ENCODE measurements around the gene MRPL49.
"Not testable (repeated sequence)": the region's sequence is repeated elsewhere in the genome, so short reads cannot be mapped to it uniquely, and the experiment has no call there.

MRPL49 gene

GRCh38 chr11:65132988-65133700 is 11.0 kb downstream of the MRPL49 start:
- DNase-seq (ENCODE audit: low read depth in 2 of 2, low spot score in 1 of 2), result no peak

DNA sequence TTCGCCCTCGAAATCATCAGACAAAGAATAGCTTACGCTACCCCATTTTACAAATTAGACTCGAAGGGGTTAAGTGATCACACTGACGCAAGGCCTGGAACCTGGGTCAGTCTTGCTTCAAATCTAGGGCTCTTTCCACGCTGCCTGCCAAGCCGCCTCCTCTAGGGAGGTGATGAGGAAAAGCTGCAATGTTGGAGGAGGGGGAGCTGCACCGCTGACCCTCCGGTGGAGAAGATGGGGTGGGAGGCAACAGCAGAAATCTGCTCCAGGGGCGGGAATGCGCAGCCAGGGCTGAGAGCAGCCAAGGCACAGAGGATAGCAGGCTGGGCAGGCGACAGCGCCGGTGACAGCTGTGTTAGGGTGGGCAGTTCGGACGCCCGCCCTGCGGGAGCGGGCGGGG is 11.6 kb downstream of the MRPL49 start:
- DNase-seq (ENCODE audit: low read depth in 2 of 2, low spot score in 1 of 2), result no peak

- DNase-seq (ENCODE audit: low read depth in 2 of 2, low spot score in 1 of 2), result peak; percentile 79 to 85
These were observed 12.3 kb downstream of the MRPL49 start, which contains the start of gene SYVN1 for GRCh38 chr11:65134240-65134951. SYVN1 (minus strand) TSS chr11:65134519; CDS start chr11:65133601, 918 bp downstream.

GRCh38 chr11:65134952-65135632 is 13.0 kb downstream of the MRPL49 start:
- DNase-seq (ENCODE audit: low read depth in 2 of 2, low spot score in 1 of 2), result peak in 1 of 2 donors; percentile 65

DNA sequence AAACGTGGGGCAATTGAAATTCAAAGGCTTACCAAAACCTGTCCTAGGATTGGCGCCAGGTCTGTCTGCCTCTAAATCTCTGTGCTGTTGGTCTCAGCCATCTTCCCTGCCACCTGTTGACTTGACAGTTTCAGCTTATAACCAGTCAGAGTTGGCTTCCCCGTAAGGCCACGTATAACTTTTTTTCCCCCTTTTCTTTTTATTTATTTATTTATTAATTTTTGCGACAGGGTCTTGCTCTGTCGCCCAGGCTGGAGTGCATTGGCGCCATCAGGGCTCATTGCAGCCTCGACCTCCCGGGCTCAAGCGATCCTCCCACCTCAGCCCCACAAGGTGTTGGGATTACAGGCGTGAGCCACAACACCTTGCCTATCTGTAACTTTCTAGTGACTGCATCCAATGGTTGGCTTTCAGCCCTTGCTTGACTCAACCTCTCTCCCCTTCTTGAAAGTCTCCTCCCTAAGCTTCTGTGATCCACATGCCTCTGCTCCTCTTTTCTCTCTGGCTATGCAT is 13.6 kb downstream of the MRPL49 start:
- DNase-seq (ENCODE audit: low read depth in 2 of 2, low spot score in 1 of 2), result no peak

DNA sequence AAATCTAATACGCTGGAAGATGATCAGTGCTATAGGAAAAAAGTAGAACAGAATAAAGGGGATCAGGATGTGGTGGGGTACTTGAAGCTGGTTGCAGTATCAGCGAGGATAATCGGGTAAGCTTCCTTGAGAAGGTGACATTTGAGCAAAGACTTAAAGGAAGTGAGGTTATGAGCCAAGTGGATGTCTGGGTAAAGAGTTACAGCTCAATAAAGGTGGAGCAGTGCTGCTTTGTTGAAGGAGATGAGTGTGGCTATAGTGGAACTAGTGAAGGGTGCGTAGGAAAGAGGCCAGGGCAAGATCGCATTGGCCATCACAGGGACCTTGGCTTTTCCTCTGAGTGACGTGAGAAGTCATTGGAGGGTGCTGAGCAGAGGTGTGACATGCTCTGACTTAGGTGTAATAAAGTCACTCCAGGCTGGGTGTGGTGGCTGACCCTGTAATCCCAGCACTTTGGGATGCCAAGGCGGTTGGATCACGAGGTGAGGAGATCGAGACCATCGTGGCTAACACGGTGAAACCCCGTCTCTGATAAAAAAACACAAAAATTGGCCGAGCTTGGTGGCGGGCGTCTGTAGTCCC is 14.5 kb downstream of the MRPL49 start:
- DNase-seq (ENCODE audit: low read depth in 2 of 2, low spot score in 1 of 2), result no peak

- DNase-seq (ENCODE audit: low read depth in 2 of 2, low spot score in 1 of 2), result no peak
These were observed 19.9 kb downstream of the MRPL49 start for GRCh38 chr11:65141896-65142494.

DNA sequence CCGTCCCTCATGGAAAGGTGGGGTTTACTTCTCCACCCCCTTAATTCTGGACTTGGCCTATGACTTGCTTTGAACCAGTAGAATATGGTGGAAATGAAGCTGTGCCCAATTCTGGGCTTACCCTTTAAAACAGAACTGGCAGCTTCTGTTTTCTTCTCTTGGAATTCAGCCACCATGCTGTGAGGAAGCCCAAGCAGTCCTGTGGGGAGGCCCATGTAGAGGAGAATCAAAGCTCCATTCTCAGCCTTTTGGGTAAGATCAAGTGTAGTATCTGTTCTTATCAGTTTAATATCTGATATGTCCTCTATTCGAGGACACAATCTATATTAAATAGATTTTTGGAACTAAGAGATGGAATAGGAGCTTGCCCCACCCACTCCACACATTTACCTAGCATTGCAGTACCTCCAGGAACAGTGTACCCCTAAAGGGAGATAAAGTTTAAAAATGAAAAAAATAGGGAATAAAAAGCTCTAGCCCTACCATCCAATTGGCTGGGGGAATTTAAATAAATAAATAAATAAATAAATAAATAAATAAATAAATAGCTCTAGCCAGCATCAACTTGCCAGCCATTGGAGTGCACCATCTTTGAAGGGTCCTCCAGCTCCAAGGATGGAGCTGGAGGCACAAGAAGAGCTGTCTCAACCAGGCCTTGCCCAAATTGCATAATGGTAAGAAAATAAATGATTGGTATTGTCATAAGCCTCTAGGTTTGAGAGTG is 25.4 kb downstream of the MRPL49 start:
- no peak for DNase-seq (ENCODE audit: low read depth in 2 of 2, low spot score in 1 of 2)

DNA sequence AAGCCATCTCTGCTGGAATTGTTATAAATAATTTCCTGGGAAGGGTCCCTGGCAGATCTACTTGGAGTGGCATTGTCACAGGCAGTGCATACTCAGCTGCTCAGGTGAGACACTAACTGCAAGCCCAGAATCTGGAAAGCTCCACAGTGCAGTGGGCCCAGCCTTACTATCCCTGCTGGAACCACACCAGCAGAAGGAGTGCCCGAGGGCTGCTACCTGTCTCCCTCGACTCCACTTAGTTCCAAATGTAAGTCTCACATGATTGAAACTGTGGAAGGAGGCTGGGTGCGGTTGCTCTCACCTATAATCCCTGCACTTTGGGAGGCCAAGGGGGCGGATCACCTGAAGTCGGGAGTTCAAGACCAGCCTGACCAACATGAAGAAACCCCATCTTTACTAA is 26.5 kb downstream of the MRPL49 start:
- no peak for DNase-seq (ENCODE audit: low read depth in 2 of 2, low spot score in 1 of 2)

GRCh38 chr11:65150131-65150508 is 28.0 kb downstream of the MRPL49 start:
- not testable (repeated sequence) for DNase-seq (ENCODE audit: low read depth in 2 of 2, low spot score in 1 of 2)

GRCh38 chr11:65150509-65151299 is 28.6 kb downstream of the MRPL49 start:
- DNase-seq (ENCODE audit: low read depth in 2 of 2, low spot score in 1 of 2), result no peak

- no peak for DNase-seq (ENCODE audit: low read depth in 2 of 2, low spot score in 1 of 2)
These were observed 29.3 kb downstream of the MRPL49 start for GRCh38 chr11:65151331-65151899.

DNA sequence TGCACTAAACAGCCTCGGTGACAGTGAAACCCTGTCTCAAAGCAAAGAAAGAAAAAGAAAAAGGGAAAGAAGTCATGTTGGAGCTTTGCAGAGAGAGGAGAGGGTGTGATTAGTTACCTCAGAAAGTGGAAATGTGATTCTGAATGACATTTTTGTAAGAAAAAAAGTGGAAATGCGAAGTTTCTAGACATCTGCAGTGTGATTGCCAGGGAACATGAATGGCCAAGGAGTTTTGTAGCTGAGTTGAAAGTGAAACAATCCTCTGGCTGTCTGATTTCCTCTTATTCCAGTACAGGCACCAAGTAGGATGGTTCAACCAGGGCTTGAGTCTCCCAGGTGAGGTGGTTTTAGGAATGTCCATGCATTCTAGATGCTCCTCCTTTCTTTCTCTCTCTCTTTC is 30.0 kb downstream of the MRPL49 start:
- no peak for DNase-seq (ENCODE audit: low read depth in 2 of 2, low spot score in 1 of 2)

GRCh38 chr11:65156256-65156655 is 34.1 kb downstream of the MRPL49 start:
- DNase-seq (ENCODE audit: low read depth in 2 of 2, low spot score in 1 of 2), result no peak

- DNase-seq (ENCODE audit: low read depth in 2 of 2, low spot score in 1 of 2), result no peak
These were observed 34.8 kb downstream of the MRPL49 start for GRCh38 chr11:65156926-65157325.

- DNase-seq (ENCODE audit: low read depth in 2 of 2, low spot score in 1 of 2), result no peak
These were observed 35.2 kb downstream of the MRPL49 start for GRCh38 chr11:65157336-65157735.

GRCh38 chr11:65159012-65159411 is 36.9 kb downstream of the MRPL49 start:
- DNase-seq (ENCODE audit: low read depth in 2 of 2, low spot score in 1 of 2), result no peak

- DNase-seq (ENCODE audit: low read depth in 2 of 2, low spot score in 1 of 2), result no peak
These were observed 38.5 kb downstream of the MRPL49 start for GRCh38 chr11:65160643-65161042.

- DNase-seq (ENCODE audit: low read depth in 2 of 2, low spot score in 1 of 2), result no peak
These were observed 41.6 kb downstream of the MRPL49 start for GRCh38 chr11:65163684-65164083.
